SK-N-SH treated with all-trans-retinoic acid at 6 μM for 48 hours (cell line): ENCODE data around the gene CCDC107.

ENCODE experiments used
- ARNTL ChIP-seq: fragments of 450-650 bp; formaldehyde crosslinking; IDR thresholded peaks from 2 replicates; pipeline ENCODE4 v1.5.0; 2020; ENCODE audit warnings: low read depth, mild to moderate bottlenecking, moderate library complexity, borderline replicate concordance
- CSDC2 ChIP-seq: fragments of 250-450 bp; sonication (Bioruptor Pico); IDR thresholded peaks from 2 replicates; pipeline ENCODE4 v1.5.0; 2020; ENCODE audit warnings: mild to moderate bottlenecking, moderate library complexity
- CSRNP3 ChIP-seq: fragments of 250-450 bp; sonication (Bioruptor Pico); IDR thresholded peaks from 2 replicates; pipeline ENCODE4 v1.5.1; 2021; ENCODE audit warnings: mild to moderate bottlenecking, moderate library complexity
- ISL1 ChIP-seq: fragments of 250-450 bp; sonication (Bioruptor Pico); IDR thresholded peaks from 2 replicates; pipeline ENCODE4 v2.1.2; 2022; ENCODE audit warnings: mild to moderate bottlenecking, moderate library complexity
- RARB ChIP-seq: fragments of 250-450 bp; sonication (Bioruptor Pico); IDR thresholded peaks from 2 replicates; pipeline ENCODE4 v1.8.0; 2021; ENCODE audit warnings: mild to moderate bottlenecking, moderate library complexity
- SNAI2 ChIP-seq: fragments of 250-450 bp; sonication (Bioruptor Pico); IDR thresholded peaks from 2 replicates; pipeline ENCODE4 v1.5.0; 2020; ENCODE audit warnings: mild to moderate bottlenecking, moderate library complexity
- ZC3H10 ChIP-seq: fragments of 250-450 bp; sonication (Bioruptor Pico); IDR thresholded peaks from 2 replicates; pipeline ENCODE4 v1.5.1; 2021; ENCODE audit warnings: mild to moderate bottlenecking, moderate library complexity
- ZFP30 ChIP-seq: fragments of 450-650 bp; formaldehyde crosslinking; IDR thresholded peaks from 2 replicates; pipeline ENCODE4 v1.5.0; 2022; ENCODE audit warnings: mild to moderate bottlenecking, moderate library complexity
- ZNF8 ChIP-seq: fragments of 450-650 bp; formaldehyde crosslinking; IDR thresholded peaks from 2 replicates; pipeline ENCODE4 v1.5.0; 2020; ENCODE audit warnings: mild to moderate bottlenecking, moderate library complexity
- TF ChIP-seq, protein P1 (sequence below): fragments of 250-450 bp; sonication (Bioruptor Pico); IDR thresholded peaks from 2 replicates; pipeline ENCODE4 v1.8.0; 2021; ENCODE audit warnings: low read depth, mild to moderate bottlenecking, moderate library complexity, borderline replicate concordance
- TF ChIP-seq, protein P2 (sequence below): fragments of 250-450 bp; sonication (Bioruptor Pico); IDR thresholded peaks from 2 replicates; pipeline ENCODE4 v1.8.0; 2020; ENCODE audit warnings: mild to moderate bottlenecking, moderate library complexity, borderline replicate concordance

DNA sequence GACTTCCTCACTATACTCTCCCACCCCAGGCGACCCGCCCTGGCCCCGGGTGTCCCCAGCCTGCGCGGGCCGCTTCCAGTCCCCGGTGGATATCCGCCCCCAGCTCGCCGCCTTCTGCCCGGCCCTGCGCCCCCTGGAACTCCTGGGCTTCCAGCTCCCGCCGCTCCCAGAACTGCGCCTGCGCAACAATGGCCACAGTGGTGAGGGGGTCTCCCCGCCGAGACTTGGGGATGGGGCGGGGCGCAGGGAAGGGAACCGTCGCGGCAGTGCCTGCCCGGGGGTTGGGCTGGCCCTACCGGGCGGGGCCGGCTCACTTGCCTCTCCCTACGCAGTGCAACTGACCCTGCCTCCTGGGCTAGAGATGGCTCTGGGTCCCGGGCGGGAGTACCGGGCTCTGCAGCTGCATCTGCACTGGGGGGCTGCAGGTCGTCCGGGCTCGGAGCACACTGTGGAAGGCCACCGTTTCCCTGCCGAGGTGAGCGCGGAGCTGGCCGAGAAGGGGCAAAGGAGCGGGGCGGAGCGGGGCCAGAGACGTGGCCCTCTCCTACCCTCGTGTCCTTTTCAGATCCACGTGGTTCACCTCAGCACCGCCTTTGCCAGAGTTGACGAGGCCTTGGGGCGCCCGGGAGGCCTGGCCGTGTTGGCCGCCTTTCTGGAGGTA is 17.8 kb downstream of the CCDC107 start:
- TF ChIP-seq ISL1 (CRISPR knock-in tag) = no peak
- TF ChIP-seq SNAI2 = no peak
- TF ChIP-seq ZNF8 (CRISPR knock-in tag) = no peak
- no peak for TF ChIP-seq ARNTL
- no peak for TF ChIP-seq ZC3H10 (CRISPR knock-in tag)
- TF ChIP-seq, protein P1, sequence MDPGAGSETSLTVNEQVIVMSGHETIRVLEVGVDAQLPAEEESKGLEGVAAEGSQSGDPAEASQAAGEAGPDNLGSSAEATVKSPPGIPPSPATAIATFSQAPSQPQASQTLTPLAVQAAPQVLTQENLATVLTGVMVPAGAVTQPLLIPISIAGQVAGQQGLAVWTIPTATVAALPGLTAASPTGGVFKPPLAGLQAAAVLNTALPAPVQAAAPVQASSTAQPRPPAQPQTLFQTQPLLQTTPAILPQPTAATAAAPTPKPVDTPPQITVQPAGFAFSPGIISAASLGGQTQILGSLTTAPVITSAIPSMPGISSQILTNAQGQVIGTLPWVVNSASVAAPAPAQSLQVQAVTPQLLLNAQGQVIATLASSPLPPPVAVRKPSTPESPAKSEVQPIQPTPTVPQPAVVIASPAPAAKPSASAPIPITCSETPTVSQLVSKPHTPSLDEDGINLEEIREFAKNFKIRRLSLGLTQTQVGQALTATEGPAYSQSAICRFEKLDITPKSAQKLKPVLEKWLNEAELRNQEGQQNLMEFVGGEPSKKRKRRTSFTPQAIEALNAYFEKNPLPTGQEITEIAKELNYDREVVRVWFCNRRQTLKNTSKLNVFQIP (CRISPR knock-in tag) = no peak
- no peak for TF ChIP-seq ZFP30
- no peak for TF ChIP-seq CSDC2 (CRISPR knock-in tag)
- TF ChIP-seq CSRNP3 (CRISPR knock-in tag) = no peak
- no peak for TF ChIP-seq RARB (CRISPR knock-in tag)
- TF ChIP-seq, protein P2, sequence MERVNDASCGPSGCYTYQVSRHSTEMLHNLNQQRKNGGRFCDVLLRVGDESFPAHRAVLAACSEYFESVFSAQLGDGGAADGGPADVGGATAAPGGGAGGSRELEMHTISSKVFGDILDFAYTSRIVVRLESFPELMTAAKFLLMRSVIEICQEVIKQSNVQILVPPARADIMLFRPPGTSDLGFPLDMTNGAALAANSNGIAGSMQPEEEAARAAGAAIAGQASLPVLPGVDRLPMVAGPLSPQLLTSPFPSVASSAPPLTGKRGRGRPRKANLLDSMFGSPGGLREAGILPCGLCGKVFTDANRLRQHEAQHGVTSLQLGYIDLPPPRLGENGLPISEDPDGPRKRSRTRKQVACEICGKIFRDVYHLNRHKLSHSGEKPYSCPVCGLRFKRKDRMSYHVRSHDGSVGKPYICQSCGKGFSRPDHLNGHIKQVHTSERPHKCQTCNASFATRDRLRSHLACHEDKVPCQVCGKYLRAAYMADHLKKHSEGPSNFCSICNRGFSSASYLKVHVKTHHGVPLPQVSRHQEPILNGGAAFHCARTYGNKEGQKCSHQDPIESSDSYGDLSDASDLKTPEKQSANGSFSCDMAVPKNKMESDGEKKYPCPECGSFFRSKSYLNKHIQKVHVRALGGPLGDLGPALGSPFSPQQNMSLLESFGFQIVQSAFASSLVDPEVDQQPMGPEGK (CRISPR knock-in tag) = no peak
